Smooth muscle cell (in vitro differentiated cells): ENCODE data around the gene GHRHR. TPM values are rescaled to one million over a fixed set of nuclear protein-coding genes. Genes with fewer than 3 reads are reported as not detected.

ENCODE experiments used
- DNase-seq: peaks from one replicate; lab custom pipeline; 2025; ENCODE audit not compliant: unreplicated experiment; lab: John Stamatoyannopoulos, UW
- H2AFZ ChIP-seq: fragments of 200-600 bp; sonication (generic); 2 replicates; pipeline ENCODE4 v1.6.0; 2016; ENCODE audit warnings: antibody characterized with exemption, low read depth, mild to moderate bottlenecking
- H3F3A ChIP-seq: fragments of 200-600 bp; sonication (generic); 2 replicates; pipeline ENCODE4 v1.6.0; 2017; ENCODE audit warnings: antibody characterized with exemption, low read depth
- H3K27ac ChIP-seq: fragments of 200-600 bp; sonication (generic); 2 replicates; pipeline ENCODE4 v1.5.1; 2016; ENCODE audit warnings: low read depth, mild to moderate bottlenecking
- H3K27me3 ChIP-seq: fragments of 200-600 bp; sonication (generic); 2 replicates; pipeline ENCODE4 v1.6.1; 2016; ENCODE audit warnings: low read depth, mild to moderate bottlenecking
- H3K36me3 ChIP-seq: fragments of 200-600 bp; sonication (generic); 2 replicates; pipeline ENCODE4 v1.5.1; 2016; ENCODE audit warnings: low read depth
- H3K4me1 ChIP-seq: fragments of 200-600 bp; sonication (generic); 2 replicates; pipeline ENCODE4 v1.5.1; 2016; ENCODE audit warnings: low read depth
- H3K4me2 ChIP-seq: fragments of 200-600 bp; sonication (generic); 2 replicates; pipeline ENCODE4 v1.6.0; 2016; ENCODE audit warnings: mild to moderate bottlenecking
- H3K4me3 ChIP-seq: fragments of 200-600 bp; sonication (generic); 2 replicates; pipeline ENCODE4 v1.5.1; 2016; ENCODE audit warnings: mild to moderate bottlenecking
- H3K79me2 ChIP-seq: fragments of 200-600 bp; sonication (generic); 2 replicates; pipeline ENCODE4 v1.6.0; 2016; ENCODE audit warnings: low read depth, mild to moderate bottlenecking
- H3K9ac ChIP-seq: fragments of 200-600 bp; sonication (generic); 2 replicates; pipeline ENCODE4 v1.6.0; 2016; ENCODE audit warnings: low read depth
- H3K9me3 ChIP-seq: fragments of 200-600 bp; sonication (generic); replicated peaks from 2 replicates; pipeline ENCODE4 v1.5.1; 2016; ENCODE audit warnings: low read depth
- H4K20me1 ChIP-seq: fragments of 200-600 bp; sonication (generic); 2 replicates; pipeline ENCODE4 v1.6.0; 2016; ENCODE audit warnings: low read depth
- WGBS: methylation state at CpG from one replicate; pipeline ENCODE4 v1.1.7; 2016; ENCODE audit warnings: low lambda C conversion rate; 5-methylcytosine and 5-hydroxymethylcytosine counted together
- polyA plus RNA-seq: library from polyadenylated mRNA; unstranded; fragments of >200 nt; fragmentation: Nextera tagmentation; extraction: Ambion mirVana; gene quantifications from 2 replicates; pipeline ENCODE4 v1.2.1, GENCODE V29; 2016
- total RNA-seq: library from RNA; depleted of rRNA; stranded (reverse); fragments of >200 nt; gene quantifications from 2 replicates; pipeline ENCODE4 v1.2.3, GENCODE V29; 2014
- TF ChIP-seq, protein P1 (sequence below): fragments of 200-600 bp; sonication (generic); IDR thresholded peaks from 2 replicates; pipeline ENCODE4 v1.5.1; 2017; ENCODE audit warnings: borderline replicate concordance, mild to moderate bottlenecking, antibody characterized with exemption; ENCODE audit not compliant: insufficient read depth, poor library complexity, severe bottlenecking

GHRHR gene
- total and polyA plus RNA-seq, 2 experiments from 2014 or later = not detected

DNA sequence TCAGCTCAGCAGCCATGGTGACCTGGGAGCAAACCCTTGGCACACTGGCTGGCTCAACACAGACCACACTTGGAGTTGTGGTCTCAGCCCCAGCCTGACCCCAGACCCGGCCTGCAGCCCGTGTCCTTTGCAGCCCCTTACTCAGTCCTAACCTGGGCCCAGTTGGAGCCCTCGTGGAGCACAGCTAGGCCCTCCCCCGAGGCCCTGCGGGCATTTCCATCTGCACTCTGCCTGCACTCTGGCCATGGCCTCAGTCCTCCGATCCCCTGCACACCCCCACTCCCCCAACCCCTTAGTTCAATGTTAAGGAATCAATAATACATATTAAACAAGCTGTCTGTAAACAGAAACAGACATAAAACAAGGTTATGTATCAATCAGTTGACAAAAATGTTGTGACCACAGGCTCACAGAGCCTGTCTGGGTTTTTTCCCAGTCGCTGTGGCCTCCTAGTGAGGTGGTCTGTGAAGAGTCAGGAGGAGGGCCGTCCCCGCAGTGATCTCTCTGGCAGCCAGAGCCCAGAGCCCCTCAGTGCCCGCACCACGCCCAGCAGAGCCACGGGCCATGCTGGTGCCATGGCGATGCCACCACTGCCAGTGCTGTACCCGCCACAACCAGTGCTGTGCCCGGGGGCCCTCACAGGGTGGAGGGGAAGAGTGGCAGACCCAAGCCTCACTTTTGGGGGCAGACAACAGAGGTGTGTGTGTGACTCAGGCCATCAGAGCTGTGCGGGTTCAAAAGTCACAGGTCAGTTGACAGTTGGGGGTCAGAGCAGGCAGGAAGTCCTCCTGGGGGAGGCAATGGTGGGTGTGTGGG, 25.5 kb downstream of the GHRHR start:
- peaks cover 11% of the 10 kb centered on the region for H3K4me1 ChIP-seq
- H2AFZ ChIP-seq = no peak overlapping the region
- peaks cover 5% of the 10 kb centered on the region for H3K27me3 ChIP-seq
- no peak overlapping the region for H3K4me3 ChIP-seq
- H3K4me2 ChIP-seq = no peak overlapping the region
- WGBS = 89% methylated on average over 16 of the region's 16 CpGs
- no peak overlapping the region for H3K9ac ChIP-seq
- no peaks in the 10 kb centered on the region for H3K9me3 ChIP-seq
- no peak overlapping the region for H3K27ac ChIP-seq
- no peaks in the 10 kb centered on the region for H4K20me1 ChIP-seq
- DNase-seq = no peak
- TF ChIP-seq, protein P1, sequence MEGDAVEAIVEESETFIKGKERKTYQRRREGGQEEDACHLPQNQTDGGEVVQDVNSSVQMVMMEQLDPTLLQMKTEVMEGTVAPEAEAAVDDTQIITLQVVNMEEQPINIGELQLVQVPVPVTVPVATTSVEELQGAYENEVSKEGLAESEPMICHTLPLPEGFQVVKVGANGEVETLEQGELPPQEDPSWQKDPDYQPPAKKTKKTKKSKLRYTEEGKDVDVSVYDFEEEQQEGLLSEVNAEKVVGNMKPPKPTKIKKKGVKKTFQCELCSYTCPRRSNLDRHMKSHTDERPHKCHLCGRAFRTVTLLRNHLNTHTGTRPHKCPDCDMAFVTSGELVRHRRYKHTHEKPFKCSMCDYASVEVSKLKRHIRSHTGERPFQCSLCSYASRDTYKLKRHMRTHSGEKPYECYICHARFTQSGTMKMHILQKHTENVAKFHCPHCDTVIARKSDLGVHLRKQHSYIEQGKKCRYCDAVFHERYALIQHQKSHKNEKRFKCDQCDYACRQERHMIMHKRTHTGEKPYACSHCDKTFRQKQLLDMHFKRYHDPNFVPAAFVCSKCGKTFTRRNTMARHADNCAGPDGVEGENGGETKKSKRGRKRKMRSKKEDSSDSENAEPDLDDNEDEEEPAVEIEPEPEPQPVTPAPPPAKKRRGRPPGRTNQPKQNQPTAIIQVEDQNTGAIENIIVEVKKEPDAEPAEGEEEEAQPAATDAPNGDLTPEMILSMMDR = no peak
- H3F3A ChIP-seq = no peaks in the 10 kb centered on the region
- no peaks in the 10 kb centered on the region for H3K36me3 ChIP-seq
- H3K79me2 ChIP-seq = no peaks in the 10 kb centered on the region

DNA sequence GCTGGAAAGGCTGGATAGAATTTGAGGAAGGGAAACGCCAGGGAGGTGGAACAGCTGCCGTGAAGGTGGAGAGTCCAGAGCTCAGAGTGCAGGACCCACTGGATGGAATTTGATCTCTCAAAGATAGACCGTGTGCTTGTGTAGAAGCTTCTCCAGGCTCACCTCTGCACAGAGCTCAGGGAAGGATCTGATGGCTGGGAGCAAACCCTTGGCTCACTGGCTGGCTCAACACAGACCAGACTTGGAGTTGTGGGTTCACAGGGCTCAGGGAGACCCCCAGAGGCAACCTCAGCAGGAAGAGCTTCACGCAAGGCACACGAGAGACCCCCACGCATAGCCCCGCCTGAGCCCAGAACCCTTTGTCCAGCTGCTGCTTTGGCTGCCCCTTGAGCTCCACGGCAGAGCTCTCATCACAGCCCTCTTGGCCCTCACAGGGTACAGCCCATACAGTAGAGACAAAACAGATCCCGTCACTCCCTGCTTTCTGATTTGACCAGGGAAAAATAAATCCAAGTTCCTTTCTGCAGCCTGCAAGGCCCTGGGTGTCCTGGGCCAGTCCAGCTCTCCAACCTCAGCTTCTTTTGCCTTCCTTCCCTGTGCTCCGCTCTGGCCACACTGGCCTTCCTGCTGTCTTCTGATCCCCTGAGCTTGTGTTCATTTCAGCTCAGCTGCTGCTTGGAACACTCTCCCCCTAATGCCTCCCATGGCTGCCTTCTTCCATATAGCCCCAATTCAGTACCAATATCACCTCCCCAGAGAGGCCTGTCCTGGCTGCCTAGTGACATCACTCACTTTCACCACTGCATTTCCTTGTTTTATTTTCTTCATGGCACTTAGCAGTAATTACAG, 26.3 kb downstream of the GHRHR start:
- peaks cover 6% of the 10 kb centered on the region for H3K4me1 ChIP-seq
- 85% methylated on average over 10 of the region's 10 CpGs for WGBS
- H3K27me3 ChIP-seq = peaks cover 5% of the 10 kb centered on the region
- H4K20me1 ChIP-seq = no peaks in the 10 kb centered on the region
- H3K27ac ChIP-seq = no peak overlapping the region
- H2AFZ ChIP-seq = no peak overlapping the region
- H3K4me2 ChIP-seq = no peak overlapping the region
- DNase-seq = no peak
- no peaks in the 10 kb centered on the region for H3K9me3 ChIP-seq
- no peak overlapping the region for H3K9ac ChIP-seq
- no peak overlapping the region for H3K4me3 ChIP-seq
- H3K79me2 ChIP-seq = no peaks in the 10 kb centered on the region
- no peaks in the 10 kb centered on the region for H3F3A ChIP-seq
- no peaks in the 10 kb centered on the region for H3K36me3 ChIP-seq
- TF ChIP-seq, protein P1 = no peak

DNA sequence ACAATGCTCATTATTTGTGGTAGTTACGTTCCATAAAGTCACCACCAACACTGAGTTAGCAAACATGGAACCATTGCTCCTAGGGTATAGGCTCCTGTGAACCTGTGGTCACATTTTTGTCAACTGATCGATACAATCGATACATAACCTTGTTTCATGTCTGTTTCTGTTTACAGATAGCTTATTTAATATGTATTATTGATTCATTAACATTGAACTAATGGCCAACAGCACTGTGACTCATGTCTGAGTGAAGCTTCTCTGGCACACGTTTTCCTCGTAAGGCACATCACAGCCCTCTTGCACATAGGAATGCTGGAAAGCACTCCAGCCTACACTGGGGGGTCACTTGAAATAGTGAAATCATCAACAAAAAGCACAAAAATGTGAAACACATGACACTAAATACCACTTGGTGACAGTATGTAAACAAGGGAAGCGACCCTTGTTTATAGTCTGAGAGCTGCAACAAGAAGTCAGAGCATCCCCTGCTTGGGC, 27.0 kb downstream of the GHRHR start:
- H3K27me3 ChIP-seq = peaks cover 5% of the 10 kb centered on the region
- no peaks in the 10 kb centered on the region for H3F3A ChIP-seq
- no peak overlapping the region for H3K4me3 ChIP-seq
- 73% methylated on average over 6 of the region's 6 CpGs for WGBS
- no peaks in the 10 kb centered on the region for H3K79me2 ChIP-seq
- H3K36me3 ChIP-seq = no peaks in the 10 kb centered on the region
- H2AFZ ChIP-seq = no peak overlapping the region
- TF ChIP-seq, protein P1 = no peak
- no peaks in the 10 kb centered on the region for H4K20me1 ChIP-seq
- no peak overlapping the region for H3K4me2 ChIP-seq
- peaks cover 6% of the 10 kb centered on the region for H3K4me1 ChIP-seq
- no peaks in the 10 kb centered on the region for H3K9me3 ChIP-seq
- H3K9ac ChIP-seq = no peak overlapping the region
- no peak overlapping the region for H3K27ac ChIP-seq
- DNase-seq = no peak
